Ishikawa (cell line): ENCODE data around the gene FAM229B.

Experiments
- CEBPB ChIP-seq: IDR thresholded peaks from 2 replicates; pipeline ENCODE4 v1.6.1; 2012
- CREB1 ChIP-seq: IDR thresholded peaks from 2 replicates; pipeline ENCODE4 v1.6.1; 2012; ENCODE audit warnings: low read depth
- FOXM1 ChIP-seq: IDR thresholded peaks from 2 replicates; pipeline ENCODE4 v1.6.1; 2012; ENCODE audit warnings: low read depth, borderline replicate concordance
- NFIC ChIP-seq: IDR thresholded peaks from 2 replicates; pipeline ENCODE4 v1.6.1; 2012
- RAD21 ChIP-seq: IDR thresholded peaks from 2 replicates; pipeline ENCODE4 v1.6.1; 2012; ENCODE audit warnings: low read depth
- REST ChIP-seq: IDR thresholded peaks from 2 replicates; pipeline ENCODE4 v1.6.1; 2012; ENCODE audit warnings: low read depth, mild to moderate bottlenecking
- TAF1 ChIP-seq: IDR thresholded peaks from 2 replicates; pipeline ENCODE4 v1.6.1; 2012; ENCODE audit warnings: low read depth, mild to moderate bottlenecking
- TCF12 ChIP-seq: IDR thresholded peaks from 2 replicates; pipeline ENCODE4 v1.6.1; 2012; ENCODE audit warnings: low read depth
- TEAD4 ChIP-seq: IDR thresholded peaks from 2 replicates; pipeline ENCODE4 v1.6.1; 2012
- ZBTB7A ChIP-seq: IDR thresholded peaks from 2 replicates; pipeline ENCODE4 v1.6.1; 2012; ENCODE audit warnings: low read depth

Gene FAM229B

DNA sequence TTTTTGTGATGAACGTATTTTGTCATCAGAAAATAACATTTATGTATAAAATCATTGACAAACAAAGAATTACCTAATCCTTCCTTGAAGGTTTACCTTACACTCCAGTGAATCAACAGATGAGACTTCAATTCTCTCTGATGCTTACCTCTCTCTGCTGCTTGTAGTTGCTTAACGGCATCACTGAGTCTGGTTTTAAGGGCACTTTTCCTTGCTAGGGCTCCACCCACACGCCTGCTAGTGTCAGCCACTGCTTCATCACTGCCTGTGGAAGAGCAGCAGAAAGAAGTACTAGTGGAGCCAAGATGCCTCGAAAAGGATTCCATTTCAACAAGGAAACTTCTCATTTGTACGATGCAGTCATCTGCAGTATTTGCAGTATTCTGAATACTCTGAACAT lies 63.0 kb downstream of the FAM229B start:
- TF ChIP-seq REST (no peak), TCF12 (no peak), ZBTB7A (no peak), CEBPB (no peak), NFIC (no peak), FOXM1 (no peak), RAD21 (no peak), TEAD4 (no peak), CREB1 (no peak), TAF1 (no peak)
